Endothelial cell of umbilical vein (primary cell): Measurements from ENCODE around the gene LGALS7B. TPM values are rescaled to one million over a fixed set of nuclear protein-coding genes. Genes with fewer than 3 reads are reported as not detected.
"Not testable (repeated sequence)": the region's sequence is repeated elsewhere in the genome, so short reads cannot be mapped to it uniquely, and the experiment has no call there.

Experiments used
- BruUV-seq: library from RNA; stranded (reverse); fragments of 400-500 nt; replicated peaks from 2 replicates; lab custom pipeline; 2021; lab: Mats Ljungman, UMichigan
- CTCF ChIA-PET: fragments of 300-600, 350-600 bp; sonication (Branson Sonifier 250); formaldehyde crosslinking; loops from one replicate; lab custom pipeline; 2021; ENCODE audit warnings: antibody characterized with exemption, inconsistent platforms; lab: Charles Lee
- POLR2A ChIA-PET: fragments of 300-600, 350-600 bp; sonication (Branson Sonifier 250); formaldehyde crosslinking; loops from one replicate; lab custom pipeline; 2021; ENCODE audit warnings: antibody characterized with exemption, inconsistent platforms; lab: Charles Lee
- DNase-seq: peaks from one replicate; pipeline ENCODE4 v3.0.0-alpha.2; 2011; ENCODE audit warnings: low read depth, low spot score
- FAIRE-seq: peaks from 2 replicates; lab custom pipeline; 2011; peaks lifted over from hg19 to GRCh38; lab: Jason Lieb, UNC
- H2AFZ ChIP-seq: 2 replicates; pipeline ENCODE4 v1.6.0; 2012; ENCODE audit warnings: low read depth, low read length, control low read depth, inconsistent platforms
- H3K27ac ChIP-seq: 2 replicates; pipeline ENCODE4 v1.5.1; 2011; ENCODE audit warnings: low read depth, mild to moderate bottlenecking, control low read depth, low read length, moderate library complexity; ENCODE audit not compliant: insufficient read depth
- H3K27me3 ChIP-seq, 2 experiments: 2 replicates each; pipeline versions ENCODE4 v1.6.0 to v1.6.1; 2011; ENCODE audit warnings: low read length in 2 of 2, mixed read lengths in 1 of 2; ENCODE audit not compliant: control insufficient read depth in 2 of 2, insufficient read depth in 2 of 2
- H3K36me3 ChIP-seq, 2 experiments: 2 replicates in 1 of 2; 3 replicates in 1 of 2; pipeline ENCODE4 v1.5.1; 2011; ENCODE audit warnings: low read length in 2 of 2, mild to moderate bottlenecking in 1 of 2, moderate library complexity in 1 of 2; ENCODE audit not compliant: control insufficient read depth in 2 of 2, insufficient read depth in 2 of 2; ENCODE audit errors: extremely low read depth in 1 of 2
- H3K4me1 ChIP-seq: 3 replicates; pipeline ENCODE4 v1.5.1; 2011; ENCODE audit warnings: mild to moderate bottlenecking, low read length; ENCODE audit not compliant: control insufficient read depth, insufficient read depth; ENCODE audit errors: extremely low read depth
- H3K4me2 ChIP-seq: 2 replicates; pipeline ENCODE4 v1.6.1; 2011; ENCODE audit warnings: low read length, control low read depth, mixed read lengths; ENCODE audit not compliant: insufficient read depth
- H3K4me3 ChIP-seq, 3 experiments: fragments of 200-600 bp in 1 of 3; sonication (generic), shearing (Covaris generic) in 1 of 3; replicated peaks in 1 of 3; 2 replicates each; pipeline ENCODE4 v1.5.1; 2011 to 2016; ENCODE audit warnings: control low read depth in 3 of 3, low read length in 3 of 3, mild to moderate bottlenecking in 2 of 3, inconsistent platforms in 1 of 3, low read depth in 1 of 3, moderate library complexity in 1 of 3; ENCODE audit not compliant: insufficient read depth in 1 of 3
- H3K79me2 ChIP-seq: 2 replicates; pipeline ENCODE4 v1.6.0; 2012; ENCODE audit warnings: low read length, inconsistent platforms; ENCODE audit not compliant: control insufficient read depth, insufficient read depth
- H3K9ac ChIP-seq: replicated peaks from 2 replicates; pipeline ENCODE3; 2011; ENCODE audit warnings: low read length, control low read depth; ENCODE audit not compliant: insufficient read depth; ENCODE audit errors: extremely low read depth
- H3K9me1 ChIP-seq: replicated peaks from 3 replicates; pipeline ENCODE4 v1.6.0; 2011; ENCODE audit warnings: mild to moderate bottlenecking, low read length; ENCODE audit not compliant: control insufficient read depth, insufficient read depth; ENCODE audit errors: extremely low read depth
- H3K9me3 ChIP-seq: replicated peaks from 2 replicates; pipeline ENCODE4 v1.5.1; 2012; ENCODE audit warnings: low read length, inconsistent platforms; ENCODE audit not compliant: control insufficient read depth, insufficient read depth
- H4K20me1 ChIP-seq: replicated peaks from 2 replicates; pipeline ENCODE3; 2011; ENCODE audit warnings: mild to moderate bottlenecking, low read length; ENCODE audit not compliant: control insufficient read depth, insufficient read depth; ENCODE audit errors: extremely low read depth
- EZH2 ChIP-seq: IDR thresholded peaks from 2 replicates; pipeline ENCODE4 v1.6.1; 2012; ENCODE audit warnings: borderline replicate concordance, low read depth, mild to moderate bottlenecking, moderate library complexity, low read length, inconsistent platforms; ENCODE audit not compliant: severe bottlenecking
- FOS ChIP-seq: IDR thresholded peaks from 2 replicates; pipeline ENCODE4 v1.6.1; 2011; ENCODE audit warnings: mild to moderate bottlenecking, low read length, moderate library complexity, borderline replicate concordance; ENCODE audit not compliant: insufficient read depth
- GATA2 ChIP-seq: IDR thresholded peaks from 2 replicates; pipeline ENCODE4 v1.7.0; 2011; ENCODE audit warnings: low read depth, mild to moderate bottlenecking, moderate library complexity, mixed read lengths, low read length; ENCODE audit not compliant: insufficient read length, insufficient read depth
- JUN ChIP-seq: IDR thresholded peaks from 2 replicates; pipeline ENCODE4 v1.6.1; 2011; ENCODE audit warnings: borderline replicate concordance, low read depth; ENCODE audit not compliant: insufficient read length, insufficient read depth
- MYC ChIP-seq: IDR thresholded peaks from one replicate; pipeline ENCODE4 v1.6.1; 2011; ENCODE audit warnings: mild to moderate bottlenecking, low read depth, low read length
- POLR2A ChIP-seq: IDR thresholded peaks from 2 replicates; pipeline ENCODE4 v1.6.1; 2012; ENCODE audit warnings: low read depth, mild to moderate bottlenecking, control low read depth, low read length
- POLR2AphosphoS5 ChIP-seq: IDR thresholded peaks from 2 replicates; pipeline ENCODE4 v1.6.1; 2012; ENCODE audit warnings: low read depth, mild to moderate bottlenecking, control low read depth, low read length, moderate library complexity; ENCODE audit not compliant: insufficient read depth
- dilution Hi-C: fragments of 300-500 bp; cut with MboI; formaldehyde crosslinking; loops from one replicate; pipeline ENCODE4 v1.15.0; 2019; ENCODE audit warnings: low sequenced_read_pairs; ENCODE audit not compliant: extremely low pct_ligation_motif_present
- intact Hi-C: fragments of 100-400 bp; cut with micrococcal nuclease; formaldehyde crosslinking; loops from one replicate; pipeline ENCODE4 v1.10.0; 2022
- polyA plus RNA-seq, 4 experiments: library from polyadenylated mRNA; depleted of rRNA in 3 of 4; stranded (reverse) in 3 of 4; unstranded in 1 of 4; fragments of >200 nt; gene quantifications; 2 replicates each; pipeline versions ENCODE4 v1.2.1 to v1.2.3, GENCODE V29; 2011 to 2012; ENCODE audit warnings: missing spikeins in 1 of 4
- total RNA-seq: library from RNA; stranded (reverse); gene quantifications from 2 replicates; pipeline ENCODE4 v1.2.3, GENCODE V29; 2021
- TF ChIP-seq, protein P1 (sequence below): IDR thresholded peaks from 2 replicates; pipeline ENCODE4 v1.6.1; 2011; ENCODE audit not compliant: insufficient read depth, insufficient read length
- TF ChIP-seq, protein P2 (sequence below), 2 donors: IDR thresholded peaks; 1 replicate in 1 of 2; 2 replicates in 1 of 2; pipeline ENCODE4 v1.5.1; 2011; ENCODE audit warnings: low read length in 2 of 2, mild to moderate bottlenecking in 2 of 2, moderate library complexity in 2 of 2, control low read depth in 1 of 2, inconsistent platforms in 1 of 2, low read depth in 1 of 2; ENCODE audit not compliant: insufficient read depth in 1 of 2; ENCODE audit errors: extremely low read depth in 1 of 2

Gene LGALS7B
- total and polyA plus RNA-seq, 2 donors (not counting 3 experiments of a cell fraction or from before 2014, with no cell fraction given) = not detected

DNA sequence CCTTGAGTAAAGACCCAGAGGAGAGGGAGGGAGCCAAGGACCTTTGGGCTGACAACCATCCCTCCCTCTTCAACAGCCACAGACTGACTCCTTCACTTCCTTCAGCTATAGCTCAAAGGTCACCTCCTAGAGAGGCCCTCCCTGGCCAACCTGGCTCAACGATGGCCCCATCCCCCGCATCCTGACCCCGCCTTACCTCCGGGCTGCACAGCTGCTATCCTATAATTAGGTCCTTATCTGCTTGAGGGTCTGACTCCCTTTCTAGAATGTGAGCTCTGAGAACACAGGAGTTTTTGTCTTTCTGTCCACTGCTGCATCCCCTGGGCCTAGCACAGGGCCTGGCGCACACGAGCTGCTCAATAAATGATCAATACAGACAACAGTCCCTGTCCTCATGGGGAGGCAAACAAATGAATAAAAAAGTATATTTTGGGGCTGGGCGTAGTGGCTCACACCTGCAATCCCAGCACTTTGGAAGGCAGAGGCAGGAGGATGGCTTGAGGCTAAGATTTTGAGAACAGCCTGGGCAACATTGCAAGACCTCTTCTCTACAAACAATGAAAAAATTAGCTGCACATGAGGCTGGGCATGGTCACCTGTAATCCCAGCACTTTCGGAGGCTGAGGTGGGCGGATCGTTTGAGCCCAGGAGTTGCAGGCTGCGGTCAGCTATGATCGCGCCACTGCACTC lies 30.4 kb downstream of the LGALS7B start:
- DNase-seq (no peak), FAIRE-seq (no peak)
- BruUV-seq = no TSS peak
- POLR2A ChIA-PET = no interaction called here
- Histone ChIP-seq H3K79me2 (no peaks in the 10 kb centered on the region), H3K9me1 (no peaks in the 10 kb centered on the region), H2AFZ (no peak overlapping the region), H3K4me3 (no peak overlapping the region), H3K9ac (no peak overlapping the region), H3K4me1 (no peaks in the 10 kb centered on the region), H4K20me1 (no peaks in the 10 kb centered on the region), H3K4me2 (no peak overlapping the region), H3K27me3 (no peaks in the 10 kb centered on the region), H3K9me3 (no peaks in the 10 kb centered on the region), H3K36me3 (peaks cover 0 to 13% of the 10 kb centered on the region in 2 experiments), H3K27ac (no peak overlapping the region)
- dilution Hi-C loops (no loop called here), intact Hi-C loops (no loop called here)
- no peak for TF ChIP-seq POLR2AphosphoS5
- no peak for TF ChIP-seq GATA2
- no peak for TF ChIP-seq MYC
- no peak for TF ChIP-seq EZH2
- TF ChIP-seq, protein P1, sequence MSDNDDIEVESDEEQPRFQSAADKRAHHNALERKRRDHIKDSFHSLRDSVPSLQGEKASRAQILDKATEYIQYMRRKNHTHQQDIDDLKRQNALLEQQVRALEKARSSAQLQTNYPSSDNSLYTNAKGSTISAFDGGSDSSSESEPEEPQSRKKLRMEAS = no peak
- no peak for TF ChIP-seq FOS
- TF ChIP-seq JUN = no peak
- TF ChIP-seq, protein P2, sequence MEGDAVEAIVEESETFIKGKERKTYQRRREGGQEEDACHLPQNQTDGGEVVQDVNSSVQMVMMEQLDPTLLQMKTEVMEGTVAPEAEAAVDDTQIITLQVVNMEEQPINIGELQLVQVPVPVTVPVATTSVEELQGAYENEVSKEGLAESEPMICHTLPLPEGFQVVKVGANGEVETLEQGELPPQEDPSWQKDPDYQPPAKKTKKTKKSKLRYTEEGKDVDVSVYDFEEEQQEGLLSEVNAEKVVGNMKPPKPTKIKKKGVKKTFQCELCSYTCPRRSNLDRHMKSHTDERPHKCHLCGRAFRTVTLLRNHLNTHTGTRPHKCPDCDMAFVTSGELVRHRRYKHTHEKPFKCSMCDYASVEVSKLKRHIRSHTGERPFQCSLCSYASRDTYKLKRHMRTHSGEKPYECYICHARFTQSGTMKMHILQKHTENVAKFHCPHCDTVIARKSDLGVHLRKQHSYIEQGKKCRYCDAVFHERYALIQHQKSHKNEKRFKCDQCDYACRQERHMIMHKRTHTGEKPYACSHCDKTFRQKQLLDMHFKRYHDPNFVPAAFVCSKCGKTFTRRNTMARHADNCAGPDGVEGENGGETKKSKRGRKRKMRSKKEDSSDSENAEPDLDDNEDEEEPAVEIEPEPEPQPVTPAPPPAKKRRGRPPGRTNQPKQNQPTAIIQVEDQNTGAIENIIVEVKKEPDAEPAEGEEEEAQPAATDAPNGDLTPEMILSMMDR (IDR thresholded peaks at IDR 0.05; ENCODE audit: extremely low read depth in 1 of 2, insufficient read depth in 1 of 2, low read depth in 1 of 2, low read length in 2 of 2) = no peak
- TF ChIP-seq POLR2A = no peak
- CTCF ChIA-PET = interaction anchor here (2.1 kb wide), 1 partner anchor 50 kb away, joined by 7 read pairs; no protein-coding TSS in a partner anchor

DNA sequence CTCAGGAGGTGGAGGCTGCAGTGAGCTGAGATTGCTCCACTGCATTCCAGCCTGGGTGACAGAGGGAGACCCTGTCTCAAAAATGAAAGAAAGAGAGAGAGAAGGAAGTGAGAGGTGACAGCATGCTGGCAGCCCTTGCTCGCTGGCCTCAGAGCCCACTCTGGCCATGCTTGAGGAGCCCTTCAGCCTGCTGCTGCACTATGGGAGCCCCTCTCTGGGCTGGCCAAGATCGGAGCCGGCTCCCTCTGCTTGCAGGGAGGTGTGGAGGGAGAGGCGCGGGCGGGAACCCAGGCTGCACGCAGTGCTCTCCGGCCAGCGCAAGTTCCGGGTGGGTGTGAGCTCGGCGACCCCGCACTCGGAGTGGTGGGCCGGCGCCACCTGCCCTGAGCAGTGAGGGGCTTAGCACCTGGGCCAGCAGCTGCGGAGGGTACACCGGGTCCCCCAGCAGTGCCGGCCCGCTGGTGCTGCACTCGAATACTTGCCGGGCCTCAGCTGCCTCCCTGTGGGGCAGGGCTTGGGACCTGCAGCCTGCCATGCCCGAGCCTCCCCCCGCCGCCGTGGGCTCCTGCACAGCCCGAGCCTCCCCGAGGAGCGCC lies 32.3 kb downstream of the LGALS7B start:
- H3K4me3 ChIP-seq, H2AFZ ChIP-seq, H3K4me1 ChIP-seq, H3K9me3 ChIP-seq, H4K20me1 ChIP-seq, H3K79me2 ChIP-seq, DNase-seq, H3K36me3 ChIP-seq, POLR2A ChIA-PET, dilution Hi-C loops, H3K27me3 ChIP-seq, H3K9me1 ChIP-seq, H3K27ac ChIP-seq, H3K4me2 ChIP-seq, FAIRE-seq, H3K9ac ChIP-seq, intact Hi-C loops, BruUV-seq: not testable (repeated sequence)
- CTCF ChIA-PET = interaction anchor here (1.0 to 2.1 kb wide), 2 partner anchors 11 to 52 kb away, joined by 3 to 7 read pairs; partner anchors contain the start of gene ECH1
